Caco-2 (cell line): ENCODE data around the gene ANKFN1. TPM values are rescaled to one million over a fixed set of nuclear protein-coding genes. Genes with fewer than 3 reads are reported as not detected.

ENCODE experiments used
- BruUV-seq: library from RNA; stranded (reverse); fragments of 400-500 nt; replicated peaks from 2 replicates; lab custom pipeline; 2021; lab: Mats Ljungman, UMichigan
- CTCF ChIA-PET: fragments of 300-600 bp; sonication (Branson Sonifier 250); formaldehyde crosslinking; loops from one replicate; lab custom pipeline; 2022; ENCODE audit warnings: antibody characterized with exemption; lab: Charles Lee
- POLR2A ChIA-PET: fragments of 300-600 bp; sonication (Branson Sonifier 250); formaldehyde crosslinking; loops from one replicate; lab custom pipeline; 2022; ENCODE audit warnings: antibody characterized with exemption; lab: Charles Lee
- DNase-seq, 2 experiments: peaks; one replicate each; pipeline versions ENCODE4 v3.0.0 to v3.0.0-alpha.2; 2020 to 2022
- H3K27me3 ChIP-seq: replicated peaks from 2 replicates; pipeline ENCODE4 v1.6.0; 2011; ENCODE audit warnings: low read length; ENCODE audit not compliant: control insufficient read depth, insufficient read depth
- H3K36me3 ChIP-seq: 2 replicates; pipeline ENCODE4 v1.5.1; 2011; ENCODE audit warnings: low read length; ENCODE audit not compliant: control insufficient read depth, insufficient read depth
- H3K4me1 ChIP-seq: fragments of 250-450 bp; sonication (Bioruptor Pico); 2 replicates; pipeline ENCODE4 v1.5.1; 2020; ENCODE audit warnings: mild to moderate bottlenecking
- H3K4me3 ChIP-seq: 2 replicates; pipeline ENCODE4 v1.5.1; 2011; ENCODE audit warnings: low read depth, mild to moderate bottlenecking, control low read depth, low read length
- H3K9me3 ChIP-seq: fragments of 250-450 bp; sonication (Bioruptor Pico); 2 replicates; pipeline ENCODE4 v1.5.1; 2020; ENCODE audit warnings: mild to moderate bottlenecking, moderate library complexity
- H3K27ac Mint-ChIP-seq: one replicate; pipeline ENCODE4 v1.8.0; 2022; ENCODE audit warnings: mixed read lengths; ENCODE audit not compliant: unreplicated experiment
- H3K27me3 Mint-ChIP-seq: one replicate; pipeline ENCODE4 v1.8.0; 2022; ENCODE audit warnings: mixed read lengths; ENCODE audit not compliant: insufficient read depth, unreplicated experiment
- H3K36me3 Mint-ChIP-seq: one replicate; pipeline ENCODE4 v1.8.0; 2022; ENCODE audit warnings: mild to moderate bottlenecking, mixed read lengths; ENCODE audit not compliant: insufficient read depth, unreplicated experiment
- H3K4me1 Mint-ChIP-seq: one replicate; pipeline ENCODE4 v1.8.0; 2022; ENCODE audit warnings: low read depth, mixed read lengths; ENCODE audit not compliant: unreplicated experiment
- H3K4me3 Mint-ChIP-seq: one replicate; pipeline ENCODE4 v1.8.0; 2022; ENCODE audit warnings: mild to moderate bottlenecking, moderate library complexity, mixed read lengths; ENCODE audit not compliant: unreplicated experiment
- H3K9me3 Mint-ChIP-seq: one replicate; pipeline ENCODE4 v1.8.0; 2022; ENCODE audit warnings: mixed read lengths; ENCODE audit not compliant: unreplicated experiment
- intact Hi-C: fragments of 100-400 bp; cut with micrococcal nuclease; formaldehyde crosslinking; loops from one replicate; pipeline ENCODE4 v1.10.0; 2022; ENCODE audit not compliant: unreplicated experiment
- total RNA-seq: library from RNA; stranded (reverse); gene quantifications from 2 replicates; pipeline ENCODE4 v1.2.3, GENCODE V29; 2022
- TF ChIP-seq, protein P1 (sequence below), 2 experiments: fragments of 200-600 bp in 1 of 2; IDR thresholded peaks; 1 replicate in 1 of 2; 2 replicates in 1 of 2; pipeline versions ENCODE4 v1.5.1 to v1.8.0; 2011 to 2022; ENCODE audit warnings: antibody characterized with exemption in 1 of 2, control low read depth in 1 of 2, inconsistent platforms in 1 of 2, low read depth in 1 of 2, low read length in 1 of 2, mild to moderate bottlenecking in 1 of 2, moderate library complexity in 1 of 2; ENCODE audit not compliant: insufficient read depth in 1 of 2, severe bottlenecking in 1 of 2, unreplicated experiment in 1 of 2

The ANKFN1 gene
- total RNA-seq, 1 experiment from 2014 or later, result 0.34 TPM

DNA sequence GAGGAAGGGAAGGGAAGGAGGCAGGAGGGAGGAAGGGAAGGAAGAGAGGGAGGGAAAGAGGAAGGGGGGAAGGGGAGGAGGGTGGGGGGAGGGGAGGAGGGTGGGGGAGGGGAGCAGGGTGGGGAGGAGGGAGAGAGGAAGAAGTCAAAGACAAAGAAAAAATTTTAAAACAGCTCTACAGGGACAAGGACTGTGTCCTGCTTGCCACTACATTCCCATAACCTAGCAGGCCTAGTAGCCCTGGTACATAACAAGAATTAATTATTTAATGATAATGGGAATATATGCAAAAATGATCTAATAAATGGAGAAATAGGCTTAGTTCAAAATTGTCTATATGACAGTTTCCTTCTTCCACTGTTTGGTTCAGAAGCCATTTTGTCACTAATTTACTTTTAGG, 392.7 kb downstream of the ANKFN1 start:
- intact Hi-C loops, result no loop called here
- Histone ChIP-seq H3K4me3 (no peak overlapping the region), H3K4me1 (no peaks in the 10 kb centered on the region), H3K9me3 (no peaks in the 10 kb centered on the region), H3K27me3 (no peaks in the 10 kb centered on the region), H3K36me3 (no peaks in the 10 kb centered on the region)
- no TSS peak for BruUV-seq
- POLR2A ChIA-PET, result no interaction called here
- Mint-ChIP-seq H3K4me1 (no peaks in the 10 kb centered on the region), H3K27me3 (peaks cover 2% of the 10 kb centered on the region), H3K27ac (no peak overlapping the region), H3K36me3 (no peaks in the 10 kb centered on the region), H3K4me3 (no peak overlapping the region), H3K9me3 (no peaks in the 10 kb centered on the region)
- CTCF ChIA-PET, result no interaction called here
- TF ChIP-seq, protein P1, sequence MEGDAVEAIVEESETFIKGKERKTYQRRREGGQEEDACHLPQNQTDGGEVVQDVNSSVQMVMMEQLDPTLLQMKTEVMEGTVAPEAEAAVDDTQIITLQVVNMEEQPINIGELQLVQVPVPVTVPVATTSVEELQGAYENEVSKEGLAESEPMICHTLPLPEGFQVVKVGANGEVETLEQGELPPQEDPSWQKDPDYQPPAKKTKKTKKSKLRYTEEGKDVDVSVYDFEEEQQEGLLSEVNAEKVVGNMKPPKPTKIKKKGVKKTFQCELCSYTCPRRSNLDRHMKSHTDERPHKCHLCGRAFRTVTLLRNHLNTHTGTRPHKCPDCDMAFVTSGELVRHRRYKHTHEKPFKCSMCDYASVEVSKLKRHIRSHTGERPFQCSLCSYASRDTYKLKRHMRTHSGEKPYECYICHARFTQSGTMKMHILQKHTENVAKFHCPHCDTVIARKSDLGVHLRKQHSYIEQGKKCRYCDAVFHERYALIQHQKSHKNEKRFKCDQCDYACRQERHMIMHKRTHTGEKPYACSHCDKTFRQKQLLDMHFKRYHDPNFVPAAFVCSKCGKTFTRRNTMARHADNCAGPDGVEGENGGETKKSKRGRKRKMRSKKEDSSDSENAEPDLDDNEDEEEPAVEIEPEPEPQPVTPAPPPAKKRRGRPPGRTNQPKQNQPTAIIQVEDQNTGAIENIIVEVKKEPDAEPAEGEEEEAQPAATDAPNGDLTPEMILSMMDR (IDR thresholded peaks at IDR 0.05; ENCODE audit: insufficient read depth in 1 of 2, low read depth in 1 of 2, low read length in 1 of 2, severe bottlenecking in 1 of 2, unreplicated experiment in 1 of 2), result no peak
- DNase-seq, result no peak

DNA sequence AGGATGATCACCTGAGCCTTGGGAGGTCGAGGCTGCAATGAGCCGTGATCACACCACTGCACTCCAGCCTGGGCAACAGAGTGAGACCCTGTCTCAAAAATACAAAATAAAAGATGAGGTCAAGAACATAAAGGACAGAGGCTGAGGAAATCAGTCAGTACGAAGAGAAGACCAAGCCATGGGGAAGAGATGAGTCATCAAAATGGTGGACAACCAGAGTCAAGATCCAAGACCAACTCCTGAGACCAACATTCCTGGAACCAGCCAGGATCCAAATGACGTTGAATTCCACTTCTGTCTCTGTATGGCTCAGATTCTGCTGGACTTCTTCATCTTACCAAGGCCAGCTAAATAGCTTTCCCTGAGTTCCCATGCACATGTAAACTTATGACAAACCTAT, 395.4 kb downstream of the ANKFN1 start:
- DNase-seq, result no peak
- CTCF ChIA-PET, result no interaction called here
- TF ChIP-seq, protein P1 (IDR thresholded peaks at IDR 0.05; ENCODE audit: insufficient read depth in 1 of 2, low read depth in 1 of 2, low read length in 1 of 2, severe bottlenecking in 1 of 2, unreplicated experiment in 1 of 2), result no peak
- POLR2A ChIA-PET, result no interaction called here
- no peaks in the 10 kb centered on the region for H3K36me3 ChIP-seq
- H3K27ac Mint-ChIP-seq, result no peak overlapping the region
- H3K36me3 Mint-ChIP-seq, result no peaks in the 10 kb centered on the region
- H3K27me3 ChIP-seq, result no peaks in the 10 kb centered on the region; the same call in 1 of the 2 replicates
- BruUV-seq, result no TSS peak
- intact Hi-C loops, result no loop called here
- no peak overlapping the region for H3K4me3 ChIP-seq
- no peak overlapping the region for H3K4me3 Mint-ChIP-seq
- H3K9me3 Mint-ChIP-seq, result peaks cover 9% of the 10 kb centered on the region
- no peaks in the 10 kb centered on the region for H3K4me1 Mint-ChIP-seq
- H3K4me1 ChIP-seq, result no peaks in the 10 kb centered on the region
- peaks cover 2% of the 10 kb centered on the region for H3K27me3 Mint-ChIP-seq
- H3K9me3 ChIP-seq, result no peaks in the 10 kb centered on the region

DNA sequence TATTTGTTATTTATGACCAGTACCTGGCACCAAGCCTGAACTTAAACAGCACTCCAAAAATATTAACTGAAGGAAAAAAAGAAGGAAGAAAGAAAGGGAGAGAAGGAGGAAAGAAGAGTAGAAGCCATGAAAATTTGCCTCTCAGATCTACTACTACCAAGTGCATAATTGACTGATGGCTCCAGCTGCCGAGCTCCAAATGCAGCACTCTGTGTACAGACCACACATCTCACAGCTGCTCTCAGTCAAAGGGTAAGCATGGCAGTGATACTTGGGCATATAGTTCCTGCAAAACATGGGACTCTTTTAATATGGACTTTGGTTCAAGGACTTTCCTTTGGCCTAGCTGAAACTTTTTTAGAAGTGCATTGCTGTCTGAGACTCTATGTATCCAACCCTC, 396.2 kb downstream of the ANKFN1 start:
- Histone ChIP-seq H3K36me3 (no peaks in the 10 kb centered on the region), H3K4me3 (no peak overlapping the region), H3K27me3 (no peaks in the 10 kb centered on the region; the same call in 1 of the 2 replicates), H3K9me3 (no peaks in the 10 kb centered on the region), H3K4me1 (no peaks in the 10 kb centered on the region)
- Mint-ChIP-seq H3K9me3 (peaks cover 9% of the 10 kb centered on the region), H3K27ac (no peak overlapping the region), H3K4me3 (no peak overlapping the region), H3K36me3 (no peaks in the 10 kb centered on the region), H3K27me3 (peaks cover 5% of the 10 kb centered on the region), H3K4me1 (no peaks in the 10 kb centered on the region)
- intact Hi-C loops, result no loop called here
- CTCF ChIA-PET, result no interaction called here
- POLR2A ChIA-PET, result no interaction called here
- TF ChIP-seq, protein P1 (IDR thresholded peaks at IDR 0.05; ENCODE audit: insufficient read depth in 1 of 2, low read depth in 1 of 2, low read length in 1 of 2, severe bottlenecking in 1 of 2, unreplicated experiment in 1 of 2), result no peak
- no peak for DNase-seq
- BruUV-seq, result no TSS peak
